ENCODE results near the gene RPLP2.
A peak's percentile ranks its signal among the peaks of the same experiment; 100 is the strongest.

Gene RPLP2

DNA sequence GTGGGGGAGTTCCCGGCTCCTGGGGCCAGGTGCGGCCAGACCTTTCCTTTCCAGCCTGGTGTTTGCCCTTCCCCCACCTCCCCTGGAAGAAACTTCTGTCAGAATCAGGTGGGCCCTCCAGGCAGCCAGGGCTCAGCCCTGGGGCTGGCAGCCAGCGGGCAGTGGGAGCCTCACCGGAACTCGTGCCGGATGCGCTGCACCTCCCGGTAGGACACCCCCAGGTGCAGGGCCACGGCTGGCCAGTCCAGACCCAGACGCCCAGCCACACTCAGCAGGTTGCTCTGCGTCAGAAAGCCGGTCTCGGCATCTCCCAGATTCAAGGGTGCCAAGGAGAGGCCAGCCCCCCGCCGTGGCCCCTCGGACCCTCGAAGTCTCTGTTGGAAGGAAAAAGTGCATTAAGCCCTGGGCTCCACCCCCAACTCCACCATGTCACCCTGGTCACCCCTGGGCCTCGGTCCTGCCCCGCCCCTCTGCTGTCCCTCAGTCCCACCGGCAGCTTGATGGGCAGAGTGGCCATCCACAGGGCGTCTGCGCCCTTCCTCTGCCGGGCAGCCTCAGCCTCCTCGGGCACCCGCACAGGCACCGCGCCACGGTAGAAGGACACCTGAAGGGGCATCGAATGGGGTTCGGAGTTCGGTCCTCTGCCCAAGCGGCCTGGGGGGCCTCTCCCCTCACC is 10.0 kb upstream of the RPLP2 start:
- no peak for TF ChIP-seq POLR2A (IDR thresholded peaks at IDR 0.05; ENCODE audit: low read length)
- no peak for TF ChIP-seq GATA1 (IDR thresholded peaks at IDR 0.05; ENCODE audit: low read depth, low read length)
- no peak for DNase-seq

DNA sequence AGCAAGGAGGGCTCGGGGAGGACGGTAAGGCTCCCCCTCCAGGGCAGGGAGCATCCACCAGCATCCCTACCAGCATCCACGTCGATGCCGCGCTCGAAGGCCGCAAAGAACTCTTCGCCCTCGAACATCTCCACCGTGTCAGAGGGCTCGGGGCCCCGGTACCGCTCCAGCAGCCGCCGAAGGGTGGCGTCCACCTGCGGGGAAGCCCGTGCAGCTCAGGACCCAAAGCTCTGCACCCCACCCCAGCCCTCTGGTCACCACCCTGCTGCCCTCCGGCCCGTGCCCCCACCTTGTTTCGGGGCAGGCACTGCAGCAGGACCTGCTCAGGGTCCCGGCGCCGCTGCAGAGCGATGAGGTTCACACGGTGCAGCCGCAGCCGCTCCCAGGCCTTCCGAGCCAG is 9.3 kb upstream of the RPLP2 start:
- no peak for TF ChIP-seq POLR2A (IDR thresholded peaks at IDR 0.05; ENCODE audit: low read length)
- TF ChIP-seq GATA1 (IDR thresholded peaks at IDR 0.05; ENCODE audit: low read depth, low read length) = no peak
- DNase-seq = no peak

GRCh38 chr11:801097-801780 is 8.5 kb upstream of the RPLP2 start:
- TF ChIP-seq GATA1 (IDR thresholded peaks at IDR 0.05; ENCODE audit: low read depth, low read length) (no peak), POLR2A (IDR thresholded peaks at IDR 0.05; ENCODE audit: low read length) (no peak)
- no peak for DNase-seq

- no peak for TF ChIP-seq GATA1 (IDR thresholded peaks at IDR 0.05; ENCODE audit: low read depth, low read length)
- no peak for TF ChIP-seq POLR2A (IDR thresholded peaks at IDR 0.05; ENCODE audit: low read length)
Measured at GRCh38 chr11:802018-802617, 7.6 kb upstream of the RPLP2 start.

DNA sequence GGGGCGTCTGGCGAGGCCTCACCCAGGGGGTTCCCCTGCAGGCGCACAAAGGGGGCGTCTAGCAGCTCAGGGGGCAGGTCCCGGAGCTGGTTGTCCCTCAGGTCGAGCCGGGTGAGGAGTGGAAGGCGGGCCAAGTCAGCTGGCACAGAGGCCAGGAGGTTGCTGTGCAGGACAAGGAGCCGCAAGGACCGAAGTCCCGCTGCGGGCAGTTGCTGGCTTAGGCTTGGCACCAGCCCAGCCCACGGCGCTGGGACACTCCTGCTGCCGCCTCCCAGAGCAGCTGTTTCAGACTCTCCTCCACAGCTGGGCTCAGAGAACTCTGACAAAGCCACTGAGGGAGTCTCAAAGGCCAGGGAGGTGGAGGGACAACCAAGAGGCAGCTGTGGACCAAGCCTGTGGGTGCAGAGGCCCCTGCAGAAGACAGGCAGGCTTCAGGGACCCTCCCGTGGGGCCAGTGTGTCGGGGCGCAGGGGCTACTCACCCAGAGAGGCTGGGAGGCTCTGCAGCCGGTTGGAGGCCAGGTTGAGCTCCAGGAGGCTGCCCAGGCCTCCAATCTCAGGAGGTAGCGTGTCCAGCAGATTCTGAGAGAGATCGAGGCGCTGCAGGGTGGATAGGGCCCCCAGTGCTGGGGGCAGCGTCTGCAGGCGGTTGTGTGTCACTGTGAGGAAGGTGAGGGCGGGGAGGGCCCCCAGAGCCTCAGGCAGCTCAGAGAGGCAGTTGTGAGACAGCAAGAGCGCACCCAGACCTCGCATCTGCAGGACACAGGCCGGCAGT is 6.9 kb upstream of the RPLP2 start:
- no peak for DNase-seq
- TF ChIP-seq GATA1 (IDR thresholded peaks at IDR 0.05; ENCODE audit: low read depth, low read length) = no peak
- TF ChIP-seq POLR2A (IDR thresholded peaks at IDR 0.05; ENCODE audit: low read length) = no peak

More at GRCh38 chr11:802018-802617, 7.6 kb upstream of the RPLP2 start:
- DNase-seq = no peak

DNA sequence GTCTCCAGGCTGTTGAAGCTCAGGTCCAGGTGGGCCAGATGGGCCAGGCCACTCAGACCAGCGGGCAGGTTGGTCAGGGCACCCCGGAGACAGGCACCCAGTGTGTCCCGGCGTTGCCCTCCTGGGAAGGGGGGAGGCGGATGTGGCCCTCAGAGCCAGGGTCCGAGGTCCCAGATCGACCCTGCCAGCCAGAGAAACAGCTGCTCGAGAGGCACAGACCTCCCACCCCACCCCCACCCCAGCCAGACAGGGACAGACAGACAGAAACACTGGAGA is 6.4 kb upstream of the RPLP2 start:
- DNase-seq = no peak

DNA sequence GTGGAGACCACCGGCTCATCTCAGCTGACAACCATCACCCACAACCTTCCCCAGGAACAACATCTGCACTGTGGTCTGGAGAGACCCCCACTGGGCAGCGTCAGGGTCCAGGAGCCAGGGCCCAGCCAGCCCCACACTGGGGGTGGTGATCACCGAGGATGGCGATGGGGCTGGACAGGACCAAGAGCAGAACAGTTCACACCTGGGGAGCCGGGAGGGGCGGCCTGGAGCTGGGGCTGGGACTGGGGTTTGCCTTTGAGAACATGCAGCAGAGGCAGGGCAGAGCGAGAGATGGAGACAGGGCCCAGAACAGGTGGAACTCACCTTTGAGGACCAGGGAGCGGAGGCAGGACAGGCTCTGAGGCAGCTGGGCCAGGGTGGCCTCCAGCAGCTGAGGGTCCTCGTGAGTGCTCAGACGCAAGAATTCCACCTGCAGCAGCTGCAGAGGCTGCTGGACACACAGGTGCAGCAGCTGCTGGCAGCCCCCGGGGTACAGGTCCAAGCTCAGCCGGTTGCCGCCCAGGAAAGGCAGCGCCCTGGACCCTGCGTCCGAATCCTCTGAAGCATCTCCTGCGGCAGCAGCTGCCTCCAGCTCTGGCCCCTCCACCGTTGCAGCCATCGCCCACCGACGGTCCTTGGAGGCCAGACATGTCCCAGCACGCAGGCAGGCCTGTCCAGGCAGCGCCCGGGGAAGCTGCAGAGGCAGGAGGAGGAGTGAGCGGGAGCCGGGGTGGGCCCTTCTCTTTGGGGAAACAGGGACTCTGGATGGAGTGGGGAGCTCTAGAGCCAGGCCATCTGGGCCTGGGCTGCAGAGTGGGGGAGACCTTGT is 5.8 kb upstream of the RPLP2 start:
- no peak for DNase-seq
- no peak for TF ChIP-seq GATA1 (IDR thresholded peaks at IDR 0.05; ENCODE audit: low read depth, low read length)
- no peak for TF ChIP-seq POLR2A (IDR thresholded peaks at IDR 0.05; ENCODE audit: low read length)

More for the DNA sequence above, 6.4 kb upstream of the RPLP2 start:
- TF ChIP-seq GATA1 (IDR thresholded peaks at IDR 0.05; ENCODE audit: low read depth, low read length) (no peak), POLR2A (IDR thresholded peaks at IDR 0.05; ENCODE audit: low read length) (no peak)

DNA sequence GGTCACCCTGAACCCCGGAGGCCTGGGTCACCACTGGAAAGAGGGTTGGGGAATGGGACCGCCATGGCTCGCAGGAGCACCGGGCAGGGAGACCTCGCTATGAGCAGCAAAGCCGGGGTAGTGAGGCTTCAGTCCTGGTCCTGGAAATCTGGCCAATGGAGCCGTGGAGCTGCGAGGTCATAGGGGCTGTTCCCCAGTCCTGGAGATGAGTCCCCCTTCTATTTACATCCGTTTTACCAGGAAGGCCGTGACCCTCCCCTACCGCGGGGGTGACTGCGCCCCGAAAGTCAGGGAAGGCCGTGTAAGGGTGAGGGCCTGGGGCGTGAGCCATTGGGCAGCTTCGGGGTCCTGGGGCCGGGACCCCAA is 5.2 kb upstream of the RPLP2 start:
- no peak for DNase-seq
- no peak for TF ChIP-seq POLR2A (IDR thresholded peaks at IDR 0.05; ENCODE audit: low read length)
- TF ChIP-seq GATA1 (IDR thresholded peaks at IDR 0.05; ENCODE audit: low read depth, low read length) = no peak

GRCh38 chr11:808427-809286 is 1.1 kb upstream of the RPLP2 start:
- no peak for TF ChIP-seq POLR2A (IDR thresholded peaks at IDR 0.05; ENCODE audit: low read length)
- TF ChIP-seq GATA1 (IDR thresholded peaks at IDR 0.05; ENCODE audit: low read depth, low read length) = no peak
- peak; percentile 77 for DNase-seq

DNA sequence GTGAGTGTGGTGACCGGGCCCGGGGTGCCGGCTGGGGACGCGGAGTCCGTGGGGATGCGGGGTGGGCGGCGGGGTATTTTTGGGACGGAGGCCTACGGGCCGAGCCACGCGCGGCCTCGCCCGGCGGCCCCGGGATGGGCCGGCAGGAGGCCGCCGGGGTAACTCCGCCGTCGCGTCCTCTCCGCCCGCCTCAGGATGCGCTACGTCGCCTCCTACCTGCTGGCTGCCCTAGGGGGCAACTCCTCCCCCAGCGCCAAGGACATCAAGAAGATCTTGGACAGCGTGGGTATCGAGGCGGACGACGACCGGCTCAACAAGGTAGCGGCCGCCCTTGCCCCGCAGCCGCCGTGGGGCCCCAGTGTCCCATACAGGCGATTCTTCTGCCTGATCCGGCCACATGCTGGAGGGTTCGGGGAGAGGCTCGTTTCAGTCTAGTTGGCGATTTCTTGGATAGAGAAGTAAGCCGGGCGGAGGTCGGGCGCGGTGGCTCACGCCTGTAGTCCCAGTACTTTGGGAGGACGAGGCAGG is 337 bp downstream of the RPLP2 start:
- DNase-seq = peak; percentile 78 to 83
- TF ChIP-seq GATA1 (IDR thresholded peaks at IDR 0.05; ENCODE audit: low read depth, low read length) (no peak), POLR2A (IDR thresholded peaks at IDR 0.05; ENCODE audit: low read length) (no peak)

DNA sequence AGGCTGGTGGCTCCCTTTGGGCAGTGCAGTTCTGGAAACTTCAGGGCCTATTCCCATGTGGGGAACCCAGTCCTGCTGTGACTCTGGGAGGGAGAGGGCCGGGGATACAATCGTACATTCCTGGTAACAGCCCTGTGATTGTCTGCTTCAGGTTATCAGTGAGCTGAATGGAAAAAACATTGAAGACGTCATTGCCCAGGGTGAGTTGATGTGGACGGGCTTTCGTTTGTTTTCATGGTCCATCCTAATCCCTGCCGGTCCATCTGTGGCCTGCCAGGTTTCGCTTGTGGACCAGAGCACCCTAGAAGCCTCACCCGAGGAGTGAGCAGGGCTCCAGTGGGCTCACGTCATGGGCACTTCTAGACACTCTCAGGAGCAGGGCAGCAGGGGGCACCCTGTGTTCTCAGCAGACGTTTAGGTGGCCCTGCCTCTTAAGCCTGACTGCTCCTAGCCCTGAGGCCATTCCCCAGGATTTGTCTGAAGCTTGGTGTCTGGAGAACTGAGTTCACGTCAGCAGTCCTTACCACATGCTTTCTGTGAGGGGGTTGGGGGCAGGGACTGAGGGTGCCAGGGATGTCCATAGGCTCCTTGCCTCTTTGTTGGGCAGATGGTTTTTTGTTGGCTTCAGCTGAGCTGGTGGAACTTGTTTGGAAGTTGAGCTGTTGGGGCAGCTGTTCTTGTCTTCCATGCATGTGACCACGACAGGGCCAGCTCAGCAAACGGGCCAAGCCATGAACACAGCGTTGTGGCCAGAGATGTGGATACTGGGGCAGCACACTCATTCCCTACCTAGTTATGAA is 1.9 kb downstream of the RPLP2 start:
- TF ChIP-seq GATA1 (IDR thresholded peaks at IDR 0.05; ENCODE audit: low read depth, low read length) = no peak
- TF ChIP-seq POLR2A (IDR thresholded peaks at IDR 0.05; ENCODE audit: low read length) = no peak
- no peak for DNase-seq

DNA sequence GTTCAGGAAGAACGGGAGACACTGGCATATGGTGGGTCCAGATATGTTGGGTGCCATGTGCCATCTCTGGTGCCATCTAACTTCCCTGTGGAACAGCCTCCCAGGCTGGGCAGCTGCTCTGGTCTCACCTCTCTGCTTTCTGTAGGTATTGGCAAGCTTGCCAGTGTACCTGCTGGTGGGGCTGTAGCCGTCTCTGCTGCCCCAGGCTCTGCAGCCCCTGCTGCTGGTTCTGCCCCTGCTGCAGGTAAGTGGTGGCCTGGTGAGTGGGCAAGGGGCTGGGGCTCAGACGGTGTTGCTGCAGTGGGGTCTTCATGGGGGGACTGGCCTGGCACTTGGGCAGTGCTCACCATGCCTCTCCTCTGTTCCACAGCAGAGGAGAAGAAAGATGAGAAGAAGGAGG is 2.6 kb downstream of the RPLP2 start:
- TF ChIP-seq GATA1 (IDR thresholded peaks at IDR 0.05; ENCODE audit: low read depth, low read length) = no peak
- TF ChIP-seq POLR2A (IDR thresholded peaks at IDR 0.05; ENCODE audit: low read length) = no peak
- no peak for DNase-seq
